Measurements from ENCODE around the gene CFL1. TPM values are rescaled to one million over a fixed set of nuclear protein-coding genes. Genes with fewer than 3 reads are reported as not detected.

Gene CFL1
- polyA plus RNA-seq (2013, experiment 1 of 4), result 1,193 TPM
- polyA plus RNA-seq (2013, experiment 2 of 4), result 1,076 TPM
- 793 TPM for polyA plus RNA-seq (2013, experiment 3 of 4)
- 912 TPM for polyA plus RNA-seq (2013, experiment 4 of 4)

DNA sequence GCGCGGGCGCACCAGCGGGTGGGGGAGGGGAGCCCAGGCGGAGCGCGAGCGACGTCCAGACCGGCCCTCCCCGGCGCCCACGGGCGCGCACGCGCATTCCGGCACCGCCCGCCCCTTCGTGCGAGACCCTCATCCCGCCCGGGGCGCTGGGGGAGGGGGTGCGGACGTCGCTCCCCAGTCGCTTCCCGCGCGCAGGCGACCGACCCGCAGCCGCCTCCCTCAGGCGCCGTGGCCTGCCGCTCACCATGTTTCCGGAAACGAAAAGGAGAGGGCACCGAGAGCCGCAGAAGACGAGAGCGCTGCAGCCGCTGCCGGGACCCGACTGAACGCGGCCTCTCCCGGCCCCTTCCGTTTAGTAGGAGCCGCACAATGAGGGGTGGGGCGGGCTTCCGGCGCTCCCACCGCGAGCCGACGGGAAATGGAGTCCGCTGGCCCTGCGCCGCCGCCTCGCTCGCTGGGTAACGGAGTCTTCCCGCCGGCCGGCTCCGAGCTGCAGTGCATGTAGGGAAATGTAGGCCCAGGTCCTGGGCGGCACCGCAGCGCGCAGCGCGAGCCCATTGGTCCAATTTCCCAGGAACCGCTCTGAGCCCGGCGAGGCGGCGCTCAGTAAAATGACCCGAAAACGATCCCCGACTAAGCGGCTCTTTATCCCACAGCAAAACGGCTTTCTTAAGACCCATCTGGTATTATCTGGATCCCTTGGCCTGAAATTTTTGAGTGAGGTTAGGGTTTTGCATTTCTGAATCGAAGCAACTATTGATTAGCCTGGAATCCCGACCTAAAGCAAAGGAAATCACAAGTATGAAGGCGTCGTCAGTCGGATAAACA lies at the start of gene CFL1:
TSS of gene CFL1 (minus strand) at position 328 of the 828 bp plus-strand sequence. CDS start at position 247, 81 bp downstream.
- Histone ChIP-seq H3K36me3 (ENCODE audit: control insufficient read depth, insufficient read depth, low read length) (peaks cover 32% of the 10 kb centered on the region), H3K9me3 (ENCODE audit: control insufficient read depth, low read length) (no peaks in the 10 kb centered on the region), H3K27ac (ENCODE audit: insufficient read depth, low read depth, low read length, poor library complexity, severe bottlenecking) (peak within 1 kb of the TSS; percentile 94), H3K27me3 (ENCODE audit: control insufficient read depth, insufficient read depth, low read length, poor library complexity, severe bottlenecking) (no peaks in the 10 kb centered on the region), H3K4me1 (ENCODE audit: control insufficient read depth, insufficient read depth, low read length) (peaks cover 10% of the 10 kb centered on the region), H3K4me3 (ENCODE audit: insufficient read depth, low read depth, low read length) (peak within 1 kb of the TSS; percentile 94)
- WGBS, 2 experiments, result 0% methylated on average over 92 of the region's 92 CpGs

- no peaks in the 10 kb centered on the region for H3K4me1 ChIP-seq (ENCODE audit: control insufficient read depth, insufficient read depth, low read length)
- WGBS, 2 experiments, result 83 to 94% methylated on average over 5 of the region's 5 CpGs
- H3K9me3 ChIP-seq (ENCODE audit: control insufficient read depth, low read length), result no peaks in the 10 kb centered on the region
- no peak overlapping the region for H3K27ac ChIP-seq (ENCODE audit: insufficient read depth, low read depth, low read length, poor library complexity, severe bottlenecking)
- H3K27me3 ChIP-seq (ENCODE audit: control insufficient read depth, insufficient read depth, low read length, poor library complexity, severe bottlenecking), result peaks cover 33% of the 10 kb centered on the region
- no peak overlapping the region for H3K4me3 ChIP-seq (ENCODE audit: insufficient read depth, low read depth, low read length)
- H3K36me3 ChIP-seq (ENCODE audit: control insufficient read depth, insufficient read depth, low read length), result no peaks in the 10 kb centered on the region
Observed at GRCh38 chr11:65906602-65907001, 48.6 kb upstream of the CFL1 start.

DNA sequence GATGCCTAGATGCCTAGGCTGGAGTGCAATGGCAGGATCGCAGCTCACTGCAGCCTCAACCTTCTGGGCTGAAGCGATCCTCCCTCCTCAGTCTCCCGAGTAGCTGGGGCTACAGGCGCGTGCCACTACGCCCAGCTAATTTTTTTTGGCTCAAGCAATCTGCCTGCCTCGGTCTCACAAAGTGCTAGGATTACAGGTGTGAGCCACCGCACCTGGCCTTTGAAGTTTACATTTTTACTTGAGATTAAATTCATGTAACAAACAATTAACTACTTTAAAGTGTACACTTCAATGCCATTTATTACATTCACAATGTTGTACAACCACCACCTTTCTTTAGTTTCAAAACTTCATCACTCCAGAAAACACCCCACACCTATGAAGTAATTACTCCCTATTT lies 45.7 kb upstream of the CFL1 start:
- H3K27ac ChIP-seq (ENCODE audit: insufficient read depth, low read depth, low read length, poor library complexity, severe bottlenecking), result no peak overlapping the region
- H3K4me1 ChIP-seq (ENCODE audit: control insufficient read depth, insufficient read depth, low read length), result peaks cover 5% of the 10 kb centered on the region
- WGBS, 2 experiments, result 78 to 80% methylated on average over 8 of the region's 8 CpGs
- peaks cover 58% of the 10 kb centered on the region for H3K27me3 ChIP-seq (ENCODE audit: control insufficient read depth, insufficient read depth, low read length, poor library complexity, severe bottlenecking)
- no peaks in the 10 kb centered on the region for H3K36me3 ChIP-seq (ENCODE audit: control insufficient read depth, insufficient read depth, low read length)
- no peak overlapping the region for H3K4me3 ChIP-seq (ENCODE audit: insufficient read depth, low read depth, low read length)
- H3K9me3 ChIP-seq (ENCODE audit: control insufficient read depth, low read length), result no peaks in the 10 kb centered on the region

GRCh38 chr11:65903068-65903481 lies 45.1 kb upstream of the CFL1 start:
- Histone ChIP-seq H3K9me3 (ENCODE audit: control insufficient read depth, low read length) (no peaks in the 10 kb centered on the region), H3K36me3 (ENCODE audit: control insufficient read depth, insufficient read depth, low read length) (no peaks in the 10 kb centered on the region), H3K4me1 (ENCODE audit: control insufficient read depth, insufficient read depth, low read length) (peaks cover 5% of the 10 kb centered on the region), H3K27me3 (ENCODE audit: control insufficient read depth, insufficient read depth, low read length, poor library complexity, severe bottlenecking) (peaks cover 64% of the 10 kb centered on the region), H3K27ac (ENCODE audit: insufficient read depth, low read depth, low read length, poor library complexity, severe bottlenecking) (no peak overlapping the region), H3K4me3 (ENCODE audit: insufficient read depth, low read depth, low read length) (no peak overlapping the region)
- WGBS, 2 experiments, result 9 to 10% methylated on average over 5 of the region's 5 CpGs

- no peak overlapping the region for H3K27ac ChIP-seq (ENCODE audit: insufficient read depth, low read depth, low read length, poor library complexity, severe bottlenecking)
- WGBS, 2 experiments, result 69 to 76% methylated on average over 8 to 11 of the region's 11 CpGs
- peaks cover 5% of the 10 kb centered on the region for H3K4me1 ChIP-seq (ENCODE audit: control insufficient read depth, insufficient read depth, low read length)
- H3K9me3 ChIP-seq (ENCODE audit: control insufficient read depth, low read length), result no peaks in the 10 kb centered on the region
- no peak overlapping the region for H3K4me3 ChIP-seq (ENCODE audit: insufficient read depth, low read depth, low read length)
- peaks cover 74% of the 10 kb centered on the region for H3K27me3 ChIP-seq (ENCODE audit: control insufficient read depth, insufficient read depth, low read length, poor library complexity, severe bottlenecking)
- H3K36me3 ChIP-seq (ENCODE audit: control insufficient read depth, insufficient read depth, low read length), result no peaks in the 10 kb centered on the region
Observed at GRCh38 chr11:65900899-65901180, 42.9 kb upstream of the CFL1 start.

DNA sequence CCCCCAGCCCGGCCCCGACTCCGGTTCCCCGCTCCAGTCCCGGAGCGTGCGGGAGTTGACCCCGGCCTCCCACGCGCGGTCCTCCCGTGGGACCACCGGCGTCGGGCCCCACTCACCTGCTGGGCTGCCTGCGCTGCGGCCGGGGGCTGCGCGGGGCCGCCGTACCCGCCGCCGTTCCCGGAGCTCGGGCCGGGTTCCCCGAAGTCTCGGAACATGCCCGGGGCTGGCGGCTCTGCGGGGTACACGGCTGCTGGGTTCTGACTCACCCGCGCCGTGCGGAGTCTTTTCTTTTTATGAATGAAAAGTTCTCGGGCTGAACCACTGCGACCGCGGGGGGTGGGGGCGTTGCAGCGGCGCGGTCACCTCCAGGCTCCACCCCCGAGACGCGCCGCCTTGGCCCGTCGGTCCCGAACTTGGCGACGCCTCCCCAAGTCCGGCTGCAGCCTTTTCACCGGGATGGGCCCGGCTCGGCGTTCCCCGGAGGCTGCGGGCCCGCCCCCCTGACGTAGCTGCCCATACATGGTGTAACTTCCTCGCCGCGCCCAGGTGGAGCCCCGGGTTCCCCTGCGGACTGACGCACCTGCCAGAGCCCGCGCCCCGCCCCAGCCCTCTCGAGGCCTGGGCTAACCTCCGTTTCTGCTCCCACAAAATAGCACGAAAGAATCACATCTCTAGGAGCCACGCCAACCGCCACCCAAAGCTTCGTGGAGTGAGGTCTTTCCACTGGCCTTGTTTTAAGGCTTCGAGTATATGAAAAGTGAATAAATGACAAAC lies 42.3 kb upstream of the CFL1 start, which contains the start of gene FOSL1:
TSS of gene FOSL1 (minus strand) at position 264 of the 774 bp plus-strand sequence. CDS start at position 215, 49 bp downstream.
- Histone ChIP-seq H3K36me3 (ENCODE audit: control insufficient read depth, insufficient read depth, low read length) (no peaks in the 10 kb centered on the region), H3K27ac (ENCODE audit: insufficient read depth, low read depth, low read length, poor library complexity, severe bottlenecking) (no peak within 1 kb of the TSS), H3K4me1 (ENCODE audit: control insufficient read depth, insufficient read depth, low read length) (peaks cover 5% of the 10 kb centered on the region), H3K27me3 (ENCODE audit: control insufficient read depth, insufficient read depth, low read length, poor library complexity, severe bottlenecking) (peaks cover 79% of the 10 kb centered on the region), H3K9me3 (ENCODE audit: control insufficient read depth, low read length) (no peaks in the 10 kb centered on the region), H3K4me3 (ENCODE audit: insufficient read depth, low read depth, low read length) (peak within 1 kb of the TSS; percentile 34)
- 2 to 3% methylated on average over 79 to 80 of the region's 80 CpGs for WGBS, 2 experiments

GRCh38 chr11:65899356-65900124 lies 41.6 kb upstream of the CFL1 start:
- no peaks in the 10 kb centered on the region for H3K36me3 ChIP-seq (ENCODE audit: control insufficient read depth, insufficient read depth, low read length)
- H3K9me3 ChIP-seq (ENCODE audit: control insufficient read depth, low read length), result no peaks in the 10 kb centered on the region
- H3K27ac ChIP-seq (ENCODE audit: insufficient read depth, low read depth, low read length, poor library complexity, severe bottlenecking), result no peak overlapping the region
- peaks cover 80% of the 10 kb centered on the region for H3K27me3 ChIP-seq (ENCODE audit: control insufficient read depth, insufficient read depth, low read length, poor library complexity, severe bottlenecking)
- peaks cover 5% of the 10 kb centered on the region for H3K4me1 ChIP-seq (ENCODE audit: control insufficient read depth, insufficient read depth, low read length)
- WGBS, 2 experiments, result 2 to 3% methylated on average over 78 of the region's 78 CpGs
- peak overlapping the region; percentile 34 for H3K4me3 ChIP-seq (ENCODE audit: insufficient read depth, low read depth, low read length)

- Histone ChIP-seq H3K4me1 (ENCODE audit: control insufficient read depth, insufficient read depth, low read length) (peaks cover 5% of the 10 kb centered on the region), H3K4me3 (ENCODE audit: insufficient read depth, low read depth, low read length) (peak overlapping the region; percentile 34), H3K27me3 (ENCODE audit: control insufficient read depth, insufficient read depth, low read length, poor library complexity, severe bottlenecking) (peaks cover 80% of the 10 kb centered on the region), H3K36me3 (ENCODE audit: control insufficient read depth, insufficient read depth, low read length) (no peaks in the 10 kb centered on the region), H3K9me3 (ENCODE audit: control insufficient read depth, low read length) (no peaks in the 10 kb centered on the region), H3K27ac (ENCODE audit: insufficient read depth, low read depth, low read length, poor library complexity, severe bottlenecking) (no peak overlapping the region)
- 24% methylated on average over 28 of the region's 28 CpGs for WGBS, 2 experiments
Observed at GRCh38 chr11:65898656-65899355, 40.8 kb upstream of the CFL1 start.

GRCh38 chr11:65897020-65897471 lies 39.1 kb upstream of the CFL1 start:
- WGBS, 2 experiments, result 94 to 96% methylated on average over 4 of the region's 4 CpGs
- no peaks in the 10 kb centered on the region for H3K9me3 ChIP-seq (ENCODE audit: control insufficient read depth, low read length)

More at GRCh38 chr11:65897020-65897471, 39.1 kb upstream of the CFL1 start:
- no peak overlapping the region for H3K4me3 ChIP-seq (ENCODE audit: insufficient read depth, low read depth, low read length)
- H3K27ac ChIP-seq (ENCODE audit: insufficient read depth, low read depth, low read length, poor library complexity, severe bottlenecking), result no peak overlapping the region
- peaks cover 68% of the 10 kb centered on the region for H3K27me3 ChIP-seq (ENCODE audit: control insufficient read depth, insufficient read depth, low read length, poor library complexity, severe bottlenecking)
- peaks cover 5% of the 10 kb centered on the region for H3K4me1 ChIP-seq (ENCODE audit: control insufficient read depth, insufficient read depth, low read length)
- H3K36me3 ChIP-seq (ENCODE audit: control insufficient read depth, insufficient read depth, low read length), result no peaks in the 10 kb centered on the region
